Activated naive CD4-positive, alpha-beta T cell treated with anti-CD3 and anti-CD28 coated beads, Interleukin-2, amount 10 ng/mL, durations not matched to agents 7 days and 5 days (primary cell): ENCODE measurements around the gene USP24.
"Not testable (repeated sequence)": the region's sequence is repeated elsewhere in the genome, so short reads cannot be mapped to it uniquely, and the experiment has no call there.

Experiments
- CTCF ChIA-PET: fragments of 350-600 bp; sonication (Branson Sonifier 250); formaldehyde crosslinking; loops from one replicate; lab custom pipeline; 2021; ENCODE audit warnings: antibody characterized with exemption; lab: Charles Lee
- DNase-seq: peaks from one replicate; pipeline ENCODE4 v3.0.0-alpha.2; 2020
- H3K27ac Mint-ChIP-seq: one replicate; pipeline ENCODE4 v1.8.0; 2021; ENCODE audit warnings: mild to moderate bottlenecking, moderate library complexity, mixed read lengths
- H3K27me3 Mint-ChIP-seq: one replicate; pipeline ENCODE4 v1.8.0; 2021; ENCODE audit warnings: mild to moderate bottlenecking, mixed read lengths
- H3K36me3 Mint-ChIP-seq: one replicate; pipeline ENCODE4 v1.8.0; 2021; ENCODE audit warnings: mixed read lengths
- H3K4me1 Mint-ChIP-seq: one replicate; pipeline ENCODE4 v1.8.0; 2021; ENCODE audit warnings: mixed read lengths
- H3K4me3 Mint-ChIP-seq: one replicate; pipeline ENCODE4 v1.8.0; 2021; ENCODE audit warnings: mild to moderate bottlenecking, moderate library complexity, mixed read lengths
- H3K9me3 Mint-ChIP-seq: one replicate; pipeline ENCODE4 v1.8.0; 2021; ENCODE audit warnings: mixed read lengths

The USP24 gene

DNA sequence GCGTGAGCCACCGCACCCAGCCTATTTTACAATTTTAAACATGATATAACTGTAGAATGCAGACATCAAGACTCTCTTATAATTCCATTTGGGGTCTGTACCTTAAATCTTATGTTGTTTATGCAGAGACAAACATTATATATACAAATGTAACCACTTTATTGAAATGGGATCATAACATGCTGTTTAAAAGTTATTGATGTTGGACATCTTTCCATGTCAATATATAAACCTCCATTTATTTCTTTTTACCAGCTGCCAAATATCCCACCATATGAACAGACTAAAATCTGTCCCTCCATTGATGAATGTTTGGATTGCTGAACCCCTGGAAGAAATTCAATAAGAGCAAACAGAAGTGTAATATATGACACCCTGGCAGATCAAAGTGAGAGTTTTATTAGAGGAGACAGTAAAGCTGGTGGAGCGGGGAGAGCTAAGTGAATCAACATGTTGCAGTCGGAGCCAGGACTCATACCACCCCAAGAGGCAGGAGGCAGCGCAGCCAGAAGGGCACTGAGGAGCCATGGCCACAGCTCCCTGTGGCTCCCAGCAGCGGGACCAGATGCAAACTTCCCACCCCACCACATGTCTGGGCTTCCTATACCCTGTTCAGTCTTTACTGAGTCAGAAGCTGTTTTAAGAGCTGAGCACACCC is 180.6 kb downstream of the USP24 start:
- Mint-ChIP-seq H3K27ac (no peak overlapping the region), H3K36me3 (no peaks in the 10 kb centered on the region), H3K9me3 (no peaks in the 10 kb centered on the region), H3K27me3 (peaks cover 59% of the 10 kb centered on the region), H3K4me1 (no peaks in the 10 kb centered on the region), H3K4me3 (no peak overlapping the region)
- CTCF ChIA-PET: interaction anchor here (1.0 kb wide), 1 partner anchor 13 kb away, joined by 5 read pairs; no protein-coding TSS in a partner anchor
- DNase-seq: no peak

DNA sequence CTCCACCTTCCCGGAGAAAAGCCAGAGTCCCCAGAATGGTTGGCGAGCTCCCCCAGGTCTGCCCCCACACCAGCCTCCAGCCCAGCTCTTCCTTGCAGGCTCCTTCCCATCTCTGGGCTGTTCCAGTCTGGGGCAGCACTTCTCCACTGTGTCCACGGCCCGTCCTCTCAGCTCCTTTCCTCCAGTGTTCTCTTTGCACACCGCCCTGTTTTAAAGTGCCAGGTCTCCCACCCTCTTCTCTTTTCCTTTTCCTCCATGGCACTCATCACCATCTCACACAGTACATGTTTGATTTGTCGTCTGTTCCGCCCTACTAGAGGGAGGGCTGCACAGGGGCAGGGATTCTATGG is 181.9 kb downstream of the USP24 start:
- Mint-ChIP-seq H3K36me3 (no peaks in the 10 kb centered on the region), H3K9me3 (no peaks in the 10 kb centered on the region), H3K27me3 (peaks cover 45% of the 10 kb centered on the region), H3K4me3 (no peak overlapping the region), H3K4me1 (no peaks in the 10 kb centered on the region), H3K27ac (no peak overlapping the region)
- CTCF ChIA-PET: interaction anchor here (0.5 to 1.9 kb wide), 4 partner anchors 82 to 1644 kb away, joined by 3 to 10 read pairs (median 3); no protein-coding TSS in a partner anchor
- DNase-seq: no peak

DNA sequence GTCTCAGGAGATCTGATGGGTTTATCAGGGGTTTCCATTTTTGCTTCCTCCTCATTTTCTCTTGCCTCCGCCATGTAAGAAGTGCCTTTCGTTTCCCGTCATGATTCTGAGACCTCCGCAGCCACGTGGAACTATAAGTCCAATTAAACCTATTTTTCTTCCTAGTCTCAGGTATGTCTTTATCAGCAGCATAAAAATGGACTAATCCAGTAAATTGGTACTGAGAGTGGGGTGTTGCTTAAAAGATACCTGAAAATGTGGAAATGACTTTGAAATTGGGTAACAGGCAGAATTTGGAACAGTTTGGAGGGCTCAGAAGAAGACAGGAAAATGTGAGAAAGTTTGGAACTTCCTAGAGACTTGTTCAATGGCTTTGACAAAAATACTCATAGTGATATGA is 184.1 kb downstream of the USP24 start:
- H3K4me1 Mint-ChIP-seq, H3K36me3 Mint-ChIP-seq, H3K27ac Mint-ChIP-seq, H3K9me3 Mint-ChIP-seq, DNase-seq, H3K4me3 Mint-ChIP-seq: not testable (repeated sequence)
- CTCF ChIA-PET: interaction anchor here (1.4 kb wide), 1 partner anchor 9 kb away, joined by 4 read pairs; no protein-coding TSS in a partner anchor
- H3K27me3 Mint-ChIP-seq: peaks cover 29% of the 10 kb centered on the region

DNA sequence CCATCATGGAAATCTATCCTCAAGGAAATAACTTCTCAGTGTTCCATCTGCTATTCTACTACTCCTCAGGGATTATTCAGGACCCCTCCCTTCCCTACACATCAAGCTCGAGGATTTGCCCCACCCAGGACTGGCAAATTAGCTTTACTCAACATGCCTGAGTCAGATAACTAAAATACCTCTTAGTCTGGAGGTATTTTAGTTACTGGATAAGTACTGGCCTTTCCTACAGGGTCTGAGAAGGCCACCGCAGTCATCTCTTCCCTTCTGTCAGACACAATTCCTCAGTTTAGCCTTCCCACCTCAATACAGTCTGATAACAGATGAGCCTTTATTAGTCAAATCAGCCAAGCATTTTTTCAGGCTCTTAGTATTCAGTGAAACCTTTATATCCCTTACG is 188.5 kb downstream of the USP24 start:
- H3K9me3 Mint-ChIP-seq, DNase-seq, CTCF ChIA-PET, H3K36me3 Mint-ChIP-seq, H3K4me1 Mint-ChIP-seq, H3K4me3 Mint-ChIP-seq, H3K27ac Mint-ChIP-seq: not testable (repeated sequence)
- H3K27me3 Mint-ChIP-seq: peaks cover 12% of the 10 kb centered on the region

DNA sequence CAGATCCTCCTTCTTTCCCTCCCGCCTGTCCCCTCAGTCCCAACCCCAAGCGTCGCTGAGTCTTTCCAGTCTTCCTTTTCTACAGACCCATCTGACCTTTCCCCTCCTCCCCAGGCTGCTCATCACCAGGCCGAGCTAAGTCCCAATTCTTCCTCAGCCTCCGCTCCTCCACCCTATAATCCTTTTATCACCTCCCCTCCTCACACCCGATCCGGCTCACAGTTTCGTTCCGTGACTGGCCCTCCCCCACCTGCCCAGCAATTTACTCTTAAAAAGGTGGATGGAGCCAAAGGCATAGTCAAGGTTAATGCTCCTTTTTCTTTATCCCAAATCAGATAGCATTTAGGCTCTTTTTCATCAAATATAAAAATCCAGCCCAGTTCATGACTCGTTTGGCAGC is 191.0 kb downstream of the USP24 start:
- H3K4me1 Mint-ChIP-seq, H3K27ac Mint-ChIP-seq, H3K4me3 Mint-ChIP-seq, H3K9me3 Mint-ChIP-seq, H3K36me3 Mint-ChIP-seq, DNase-seq, CTCF ChIA-PET: not testable (repeated sequence)
- H3K27me3 Mint-ChIP-seq: peaks cover 20% of the 10 kb centered on the region

DNA sequence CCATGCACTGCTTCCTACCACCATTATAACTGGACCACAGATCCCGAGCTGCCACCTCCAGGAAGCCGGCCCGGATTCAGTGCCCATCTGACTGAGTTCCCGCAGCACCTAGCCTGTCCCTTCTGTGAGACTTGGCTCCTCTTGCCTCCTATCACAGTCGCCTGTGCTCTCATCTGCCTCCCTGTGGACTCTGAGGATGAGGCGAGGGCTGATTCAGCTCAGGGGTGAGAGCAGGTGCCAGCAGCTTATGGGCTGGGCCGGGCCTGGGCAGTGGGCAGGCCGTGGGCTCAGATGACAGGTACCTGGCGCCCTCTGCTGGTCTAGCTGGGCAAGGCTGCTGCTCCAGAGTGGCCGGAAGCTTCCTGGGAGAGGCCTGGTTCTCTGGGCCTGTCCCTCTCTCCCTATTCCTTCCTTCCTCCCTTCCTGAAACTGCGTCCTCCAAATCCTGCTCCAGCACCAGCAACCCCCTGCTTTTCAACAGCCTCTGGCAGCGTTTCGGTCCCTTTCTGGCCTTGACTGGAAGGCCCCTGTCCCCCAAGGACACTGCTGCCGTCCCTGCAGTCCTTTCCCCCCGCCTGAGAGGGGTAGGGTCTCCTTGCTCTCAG is 193.1 kb downstream of the USP24 start:
- CTCF ChIA-PET: interaction anchor here (0.6 to 2.4 kb wide), 18 partner anchors 9 to 316 kb away, joined by 3 to 50 read pairs (median 4); no protein-coding TSS in a partner anchor
- no peaks in the 10 kb centered on the region for H3K9me3 Mint-ChIP-seq
- DNase-seq: peak; percentile 76
- no peak overlapping the region for H3K4me3 Mint-ChIP-seq
- peaks cover 3% of the 10 kb centered on the region for H3K4me1 Mint-ChIP-seq
- peaks cover 31% of the 10 kb centered on the region for H3K27me3 Mint-ChIP-seq
- no peaks in the 10 kb centered on the region for H3K36me3 Mint-ChIP-seq
- H3K27ac Mint-ChIP-seq: no peak overlapping the region

DNA sequence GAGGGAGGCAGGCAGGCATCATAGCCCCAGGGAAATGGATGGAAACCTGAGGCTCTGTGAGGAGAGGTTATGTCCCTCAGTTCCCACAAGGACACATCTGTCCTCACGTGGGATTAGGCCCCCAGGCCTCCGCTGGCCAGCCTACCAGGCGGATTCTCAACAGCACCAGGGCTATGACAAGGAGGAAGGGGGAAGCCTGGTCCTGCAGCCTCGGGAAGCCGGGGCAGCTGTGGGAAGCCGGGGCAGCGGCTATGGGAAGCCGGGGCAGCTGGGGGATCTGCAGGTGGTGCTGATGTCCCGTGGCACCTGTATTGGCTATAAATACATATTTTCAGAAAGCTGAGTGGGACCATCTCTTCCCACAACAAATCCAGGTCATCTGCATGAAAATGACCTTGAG is 196.8 kb downstream of the USP24 start:
- Mint-ChIP-seq H3K4me3 (no peak overlapping the region), H3K27ac (no peak overlapping the region), H3K27me3 (peaks cover 56% of the 10 kb centered on the region), H3K9me3 (no peaks in the 10 kb centered on the region), H3K36me3 (no peaks in the 10 kb centered on the region), H3K4me1 (no peaks in the 10 kb centered on the region)
- CTCF ChIA-PET: interaction anchor here (2.3 kb wide), 1 partner anchor 73 kb away, joined by 6 read pairs; no protein-coding TSS in a partner anchor
- no peak for DNase-seq
